GM12874 (cell line): ENCODE data around the gene C1QL2.

Experiments used
- CTCF ChIP-seq: IDR thresholded peaks from 2 replicates; pipeline ENCODE4 v1.5.1; 2011; ENCODE audit warnings: low read depth, mild to moderate bottlenecking, control low read depth, low read length, moderate library complexity; ENCODE audit not compliant: insufficient read depth

The C1QL2 gene

GRCh38 chr2:119190321-119191111 is 32.0 kb upstream of the C1QL2 start:
- TF ChIP-seq CTCF: no peak

GRCh38 chr2:119184512-119184911 is 26.0 kb upstream of the C1QL2 start:
- TF ChIP-seq CTCF: no peak

GRCh38 chr2:119181791-119182445 is 23.4 kb upstream of the C1QL2 start:
- TF ChIP-seq CTCF: no peak

GRCh38 chr2:119181391-119181790 is 22.8 kb upstream of the C1QL2 start:
- no peak for TF ChIP-seq CTCF

- TF ChIP-seq CTCF: no peak
Measured at GRCh38 chr2:119180892-119181291, 22.3 kb upstream of the C1QL2 start.

GRCh38 chr2:119179991-119180390 is 21.4 kb upstream of the C1QL2 start:
- no peak for TF ChIP-seq CTCF

- no peak for TF ChIP-seq CTCF
Measured at GRCh38 chr2:119179202-119179601, 20.7 kb upstream of the C1QL2 start.
